Body of pancreas (tissue), 4 donors: Measurements from ENCODE around the gene CDK17. TPM values are rescaled to one million over a fixed set of nuclear protein-coding genes. Genes with fewer than 3 reads are reported as not detected.

Source experiments
- ATAC-seq: fragments of 150-250 bp; one replicate; pipeline ENCODE4 v1.9.1; 2016
- DNase-seq, 4 donors: peaks; one replicate each; pipeline ENCODE4 v3.0.0-alpha.2; 2019
- H3K27ac ChIP-seq, 4 donors: fragments of 200-600 bp; sonication (generic); 1 replicate in 3 of 4; 2 replicates in 1 of 4; pipeline versions ENCODE4 v1.5.1 to v1.6.1; 2016 to 2019; ENCODE audit warnings: mild to moderate bottlenecking in 1 of 4, mixed read lengths in 1 of 4, moderate library complexity in 1 of 4
- H3K27me3 ChIP-seq, 2 donors: fragments of 200-600 bp; sonication (generic); one replicate each; pipeline ENCODE4 v1.6.0; 2016; ENCODE audit warnings: mild to moderate bottlenecking in 1 of 2
- H3K36me3 ChIP-seq, 2 donors: fragments of 200-600 bp; sonication (generic); replicated peaks in 1 of 2; 2 replicates each; pipeline ENCODE4 v1.5.1; 2016; ENCODE audit warnings: low read depth in 2 of 2; ENCODE audit not compliant: insufficient read depth in 1 of 2
- H3K4me1 ChIP-seq: fragments of 200-600 bp; sonication (generic); one replicate; pipeline ENCODE4 v1.6.0; 2016
- H3K4me3 ChIP-seq, 2 donors: fragments of 200-600 bp; sonication (generic); 1 replicate in 1 of 2; 2 replicates in 1 of 2; pipeline ENCODE4 v1.5.1; 2016 to 2019
- H3K9me3 ChIP-seq, 3 donors: fragments of 200-600 bp; sonication (generic); 1 replicate in 2 of 3; 2 replicates in 1 of 3; pipeline ENCODE4 v1.5.1; 2016
- CTCF ChIP-seq, 7 experiments: fragments of 450-650 bp in 4 of 7; fragments of 200-600 bp in 3 of 7; sonication (generic) in 3 of 7; IDR thresholded peaks; one replicate each; pipeline ENCODE4 v1.5.1; 2016 to 2019; ENCODE audit warnings: antibody characterized with exemption in 7 of 7
- POLR2A ChIP-seq, 3 donors: fragments of 450-650 bp; IDR thresholded peaks; one replicate each; pipeline ENCODE4 v1.6.1; 2016; ENCODE audit warnings: antibody characterized with exemption in 3 of 3, mild to moderate bottlenecking in 2 of 3
- WGBS, 2 donors: methylation state at CpG; one replicate each; pipeline ENCODE4 v1.1.5; 2017; 5-methylcytosine and 5-hydroxymethylcytosine counted together
- intact Hi-C: fragments of 100-400 bp; cut with DNase I; formaldehyde crosslinking; loops from one replicate; pipeline ENCODE4 v1.15.1; 2023
- total RNA-seq, 2 donors: library from RNA; depleted of rRNA; stranded (reverse); fragments of >200 nt; gene quantifications; one replicate each; pipeline ENCODE4 v1.1.0, GENCODE V29; 2016

The CDK17 gene
- total RNA-seq: 10 to 100 TPM; 17.5 to 29.8 TPM

GRCh38 chr12:96399919-96400630 is at the start of gene CDK17:
Gene CDK17 (minus strand): TSS chr12:96400439. CDS start chr12:96334836, 65,603 bp downstream.
- ATAC-seq (peak; percentile 88), DNase-seq (peak; percentile 83 to 88 (median 86))
- no peaks in the 10 kb centered on the region for H3K27me3 ChIP-seq
- H3K27ac ChIP-seq: peak within 1 kb of the TSS; percentile 54 to 98 (median 97)
- H3K36me3 ChIP-seq: no peaks in the 10 kb centered on the region
- peak; percentile 73 to 83 (median 82) for TF ChIP-seq POLR2A (IDR thresholded peaks at IDR 0.05)
- peak in 6 of 7 experiments; percentile 34 to 85 (median 68) for TF ChIP-seq CTCF (IDR thresholded peaks at IDR 0.05)
- 0% methylated on average over 4 to 90 of the region's 112 CpGs for WGBS, 2 donors
- peaks cover 22% of the 10 kb centered on the region for H3K4me1 ChIP-seq
- intact Hi-C loops: no loop called here
- H3K4me3 ChIP-seq: peak within 1 kb of the TSS; percentile 50 to 97
- no peaks in the 10 kb centered on the region for H3K9me3 ChIP-seq

- no peaks in the 10 kb centered on the region for H3K36me3 ChIP-seq
Measured at GRCh38 chr12:96448300-96448699, 48.1 kb upstream of the CDK17 start.

GRCh38 chr12:96447256-96447655 is 47.0 kb upstream of the CDK17 start:
- Histone ChIP-seq H3K9me3 (no peaks in the 10 kb centered on the region), H3K27me3 (no peaks in the 10 kb centered on the region), H3K36me3 (no peaks in the 10 kb centered on the region), H3K4me3 (no peak overlapping the region), H3K4me1 (no peaks in the 10 kb centered on the region), H3K27ac (no peak overlapping the region)
- WGBS, 2 donors: 90 to 96% methylated on average over 3 of the region's 3 CpGs
- intact Hi-C loops: no loop called here
- no peak for ATAC-seq
- no peak for DNase-seq
- TF ChIP-seq CTCF (IDR thresholded peaks at IDR 0.05) (no peak), POLR2A (IDR thresholded peaks at IDR 0.05) (no peak)

More at GRCh38 chr12:96448300-96448699, 48.1 kb upstream of the CDK17 start:
- no peaks in the 10 kb centered on the region for H3K9me3 ChIP-seq
- no peak overlapping the region for H3K27ac ChIP-seq
- no peak overlapping the region for H3K4me3 ChIP-seq
- DNase-seq (no peak), ATAC-seq (no peak)
- H3K27me3 ChIP-seq: no peaks in the 10 kb centered on the region
- intact Hi-C loops: no loop called here
- WGBS, 2 donors: 77 to 88% methylated on average over 3 of the region's 3 CpGs
- no peaks in the 10 kb centered on the region for H3K4me1 ChIP-seq
- TF ChIP-seq CTCF (IDR thresholded peaks at IDR 0.05) (no peak), POLR2A (IDR thresholded peaks at IDR 0.05) (no peak)

GRCh38 chr12:96445691-96446583 is 45.7 kb upstream of the CDK17 start:
- TF ChIP-seq CTCF (IDR thresholded peaks at IDR 0.05) (no peak), POLR2A (IDR thresholded peaks at IDR 0.05) (no peak)
- Histone ChIP-seq H3K36me3 (no peaks in the 10 kb centered on the region), H3K9me3 (no peaks in the 10 kb centered on the region), H3K27ac (peak overlapping the region in 2 of 4 donors; percentile 25 to 44), H3K4me1 (no peaks in the 10 kb centered on the region), H3K27me3 (no peaks in the 10 kb centered on the region), H3K4me3 (no peak overlapping the region)
- intact Hi-C loops: no loop called here
- 53 to 61% methylated on average over 6 of the region's 6 CpGs for WGBS, 2 donors
- ATAC-seq (peak; percentile 79), DNase-seq (peak in 1 of 4 donors; percentile 4)
